NCI-H748 treated with DMSO at 0.1 percent for 48 hours (cell line): Measurements from ENCODE around the gene COMMD3.
"Not testable (repeated sequence)": the region's sequence is repeated elsewhere in the genome, so short reads cannot be mapped to it uniquely, and the experiment has no call there.

Experiments
- DNase-seq: peaks from one replicate; lab custom pipeline; 2025; lab: John Stamatoyannopoulos, UW

The COMMD3 gene

GRCh38 chr10:22316286-22317075, at the start of gene COMMD3:
COMMD3 (plus strand) TSS chr10:22316388; CDS start chr10:22316418, 30 bp downstream.
- DNase-seq = peak; percentile 48

- DNase-seq = no peak
These were observed 47.7 kb upstream of the COMMD3 start for GRCh38 chr10:22268503-22268902.

GRCh38 chr10:22271786-22272185, 44.4 kb upstream of the COMMD3 start:
- DNase-seq = no peak

- DNase-seq = no peak
These were observed 37.8 kb upstream of the COMMD3 start for GRCh38 chr10:22278441-22278782.

GRCh38 chr10:22280078-22280477, 36.1 kb upstream of the COMMD3 start:
- DNase-seq = no peak

- no peak for DNase-seq
These were observed 31.1 kb upstream of the COMMD3 start for GRCh38 chr10:22285130-22285529.

GRCh38 chr10:22293747-22294404, 22.3 kb upstream of the COMMD3 start:
- no peak for DNase-seq

GRCh38 chr10:22294694-22295093, 21.5 kb upstream of the COMMD3 start:
- DNase-seq = no peak

GRCh38 chr10:22301193-22301592, 15.0 kb upstream of the COMMD3 start:
- DNase-seq = no peak

GRCh38 chr10:22303461-22303860, 12.7 kb upstream of the COMMD3 start:
- no peak for DNase-seq

- no peak for DNase-seq
These were observed 10.5 kb upstream of the COMMD3 start for GRCh38 chr10:22305721-22306120.

- DNase-seq = no peak
These were observed 7.8 kb upstream of the COMMD3 start for GRCh38 chr10:22308390-22308789.

GRCh38 chr10:22309180-22310000, 6.8 kb upstream of the COMMD3 start:
- no peak for DNase-seq

- not testable (repeated sequence) for DNase-seq
These were observed 6.2 kb upstream of the COMMD3 start for GRCh38 chr10:22310012-22310411.

- no peak for DNase-seq
These were observed 5.3 kb upstream of the COMMD3 start for GRCh38 chr10:22310928-22311327.

GRCh38 chr10:22314852-22315251, 1.3 kb upstream of the COMMD3 start:
- no peak for DNase-seq

GRCh38 chr10:22315455-22316285, 518 bp upstream of the COMMD3 start:
- DNase-seq = no peak

- DNase-seq = no peak
These were observed 835 bp downstream of the COMMD3 start for GRCh38 chr10:22317076-22317370.

GRCh38 chr10:22317771-22318565, 1.8 kb downstream of the COMMD3 start:
- DNase-seq = no peak

- DNase-seq = no peak
These were observed 2.6 kb downstream of the COMMD3 start for GRCh38 chr10:22318772-22319171.

GRCh38 chr10:22319547-22319979, 3.4 kb downstream of the COMMD3 start:
- no peak for DNase-seq
